ENCODE results near the gene CEP131.

The CEP131 gene

DNA sequence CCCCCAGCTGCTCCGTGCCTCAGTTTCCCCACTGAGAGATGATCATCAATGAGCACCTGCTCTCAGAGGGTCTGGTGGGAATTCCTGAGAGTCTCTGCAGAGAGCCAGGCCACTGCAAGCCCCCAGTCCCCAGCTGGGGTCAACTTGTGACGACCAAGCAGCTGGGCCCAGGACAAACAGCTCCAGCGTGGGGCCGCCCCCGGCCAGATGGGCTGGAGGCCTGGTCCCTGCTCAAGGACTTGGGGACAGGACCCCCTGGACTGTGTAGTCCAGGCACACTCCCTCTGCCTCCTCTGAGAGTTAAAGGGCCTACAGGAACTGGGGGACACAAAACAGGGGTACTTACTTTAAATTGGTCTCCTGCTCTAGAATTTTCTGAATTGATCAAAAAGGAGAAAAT is 40.2 kb downstream of the CEP131 start:
- DNase-seq, result no peak

- no peak for DNase-seq
These were observed 41.0 kb downstream of the CEP131 start for GRCh38 chr17:81181811-81182185.

- no peak for DNase-seq
These were observed 41.6 kb downstream of the CEP131 start for GRCh38 chr17:81180836-81181810.

DNA sequence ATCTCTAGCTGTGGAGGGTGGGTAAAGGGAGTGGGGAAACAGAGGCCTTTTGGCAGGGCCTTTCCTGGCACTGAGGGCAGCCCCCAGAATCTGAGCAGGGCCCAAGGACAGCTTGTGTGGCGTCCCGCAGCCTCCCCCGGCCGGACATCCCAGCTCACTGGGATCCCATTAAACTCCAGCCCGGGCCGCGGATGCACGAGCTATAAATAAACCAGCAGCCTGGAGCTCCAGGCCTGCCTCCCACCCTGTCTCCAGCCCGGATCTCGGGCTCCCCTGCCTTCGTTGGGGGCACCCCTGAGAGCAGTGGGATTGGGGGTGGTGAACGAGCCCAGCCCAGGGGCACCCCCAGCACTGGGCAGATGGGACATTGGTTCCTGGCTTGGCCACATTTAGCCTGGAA is 42.9 kb downstream of the CEP131 start:
- DNase-seq, result no peak

- DNase-seq, result no peak
These were observed 43.5 kb downstream of the CEP131 start for GRCh38 chr17:81179220-81179619.

DNA sequence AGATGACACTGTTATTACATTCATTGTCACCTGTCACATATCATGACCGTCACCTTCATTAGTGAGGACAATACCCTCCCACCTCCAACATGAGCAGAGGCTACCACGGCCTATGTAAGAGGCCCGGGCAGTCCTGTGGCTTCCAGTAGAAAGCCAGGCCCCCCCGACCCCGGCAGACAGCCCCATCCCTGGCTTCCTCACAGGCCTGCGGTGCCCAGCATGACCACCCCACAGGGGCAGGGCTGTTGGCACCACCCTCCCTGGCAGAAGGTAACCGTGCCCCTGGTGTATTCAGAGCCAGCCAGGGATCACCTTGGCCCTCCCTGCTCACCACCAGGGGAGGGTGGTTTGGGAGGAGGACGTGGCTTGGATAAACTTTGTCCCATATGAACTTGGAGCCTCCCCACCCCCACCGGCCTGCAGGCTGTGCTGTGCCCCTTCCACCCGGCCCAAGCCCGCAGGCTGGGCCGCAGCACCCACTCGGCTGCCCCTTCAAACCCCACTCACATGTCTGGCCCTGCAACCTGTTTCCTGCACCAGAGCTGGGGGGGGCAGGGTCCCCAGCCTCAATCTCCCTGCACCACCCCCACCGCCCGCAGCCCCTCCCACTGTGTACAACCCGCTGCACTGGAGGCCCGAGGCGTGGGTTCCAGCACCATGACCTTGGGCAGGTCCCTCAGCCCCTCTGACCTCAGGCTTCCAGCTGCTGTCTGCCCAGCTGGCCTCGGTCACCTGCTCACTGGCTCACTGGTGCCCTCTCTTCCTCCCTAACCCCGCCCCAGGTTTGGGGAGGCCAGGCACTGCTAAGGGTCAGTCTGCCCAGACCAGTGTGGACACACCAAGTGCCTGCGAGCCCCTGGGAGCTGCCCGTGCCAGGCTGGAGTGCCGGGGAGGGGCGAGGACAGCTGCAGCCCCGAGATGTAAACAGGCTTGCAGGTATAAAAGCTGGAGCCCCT is 44.4 kb downstream of the CEP131 start:
- no peak for DNase-seq

DNA sequence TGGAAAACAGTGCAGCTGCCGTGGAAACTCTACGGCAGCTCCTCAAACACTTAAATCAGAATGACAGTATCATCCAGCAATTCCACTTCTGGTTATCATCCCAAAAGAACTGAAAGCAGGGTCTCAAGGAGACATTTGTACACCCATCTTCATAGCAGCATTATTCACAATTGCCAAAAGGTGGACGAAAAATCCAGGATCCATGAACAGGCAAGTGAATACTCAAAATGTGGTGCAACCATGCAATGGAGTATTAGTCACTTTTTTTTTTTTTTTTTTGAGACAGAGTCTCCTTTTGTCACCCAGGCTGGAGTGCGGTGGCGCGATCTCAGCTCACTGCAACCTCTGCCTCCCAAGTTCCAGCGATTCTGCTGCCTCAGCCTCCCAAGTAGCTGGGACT is 46.1 kb downstream of the CEP131 start:
- no peak for DNase-seq

DNA sequence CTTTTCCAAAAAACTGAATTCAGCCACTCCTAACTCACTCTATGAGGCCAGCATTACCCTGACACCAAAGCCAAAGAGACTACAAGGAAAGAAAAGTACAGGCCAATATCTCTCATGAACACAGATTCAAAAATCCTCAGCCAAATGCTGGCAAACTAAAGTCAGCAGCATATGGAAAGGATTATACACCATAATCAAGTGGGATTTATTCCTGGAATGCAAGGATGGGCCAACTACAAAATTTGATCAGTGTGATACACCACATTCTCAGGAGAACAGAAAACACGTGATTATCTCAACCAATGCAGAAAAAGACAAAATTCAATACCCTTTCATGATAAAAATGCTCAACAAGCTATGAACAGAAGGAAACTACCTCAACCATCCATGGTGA is 49.0 kb downstream of the CEP131 start:
- DNase-seq, result no peak

DNA sequence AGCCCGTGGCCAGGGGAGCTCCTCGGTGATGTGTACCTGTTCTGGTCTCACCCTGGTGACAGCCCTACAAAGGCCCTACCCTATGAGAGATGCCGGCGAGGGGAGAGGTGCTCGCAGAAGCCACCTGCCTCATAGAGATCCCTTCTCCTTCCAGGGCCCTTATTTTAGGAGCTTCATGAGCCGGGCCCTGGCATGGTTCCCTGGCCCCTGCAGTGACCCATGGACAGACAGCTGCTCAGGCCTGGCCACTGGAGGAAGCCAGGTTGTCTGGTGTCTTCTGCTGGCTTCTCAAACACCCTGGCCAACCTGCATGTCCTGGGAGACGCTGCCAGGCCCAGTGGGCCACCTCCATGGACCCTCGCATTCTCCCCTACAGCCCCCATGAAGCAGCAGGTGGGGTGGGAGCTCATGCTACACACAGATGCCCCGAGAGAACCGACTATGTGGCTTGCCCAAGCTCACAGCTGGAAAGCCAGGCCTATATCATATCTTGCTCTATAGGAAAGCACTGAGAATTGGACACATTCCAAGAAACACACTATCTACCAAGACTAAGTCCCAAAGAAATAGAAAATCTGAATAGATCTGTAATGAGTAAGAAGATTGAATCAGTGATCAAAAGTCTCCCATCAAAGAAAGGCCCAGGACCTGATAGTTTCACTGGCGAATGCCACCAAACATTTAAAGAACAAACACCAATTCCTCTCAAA is 49.6 kb downstream of the CEP131 start:
- no peak for DNase-seq

DNA sequence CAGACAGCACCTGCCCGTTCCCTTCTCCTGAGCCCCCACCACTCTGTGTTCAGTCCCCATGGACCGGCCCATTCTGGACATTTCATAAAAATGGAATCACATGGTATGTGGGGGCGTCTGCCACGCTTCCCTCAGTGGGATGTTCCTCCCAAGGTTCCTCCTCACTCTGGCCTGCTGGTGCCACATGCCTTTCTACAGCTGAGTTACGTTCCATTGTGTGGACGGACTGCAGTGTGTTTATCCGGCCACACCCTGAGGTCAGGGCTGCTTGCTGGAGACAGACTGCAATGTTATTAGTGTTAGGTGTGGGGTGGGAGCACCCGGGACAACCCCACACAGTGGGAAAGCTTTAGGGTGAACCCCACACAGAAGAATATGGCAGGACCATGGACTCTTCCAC is 50.8 kb downstream of the CEP131 start:
- no peak for DNase-seq

DNA sequence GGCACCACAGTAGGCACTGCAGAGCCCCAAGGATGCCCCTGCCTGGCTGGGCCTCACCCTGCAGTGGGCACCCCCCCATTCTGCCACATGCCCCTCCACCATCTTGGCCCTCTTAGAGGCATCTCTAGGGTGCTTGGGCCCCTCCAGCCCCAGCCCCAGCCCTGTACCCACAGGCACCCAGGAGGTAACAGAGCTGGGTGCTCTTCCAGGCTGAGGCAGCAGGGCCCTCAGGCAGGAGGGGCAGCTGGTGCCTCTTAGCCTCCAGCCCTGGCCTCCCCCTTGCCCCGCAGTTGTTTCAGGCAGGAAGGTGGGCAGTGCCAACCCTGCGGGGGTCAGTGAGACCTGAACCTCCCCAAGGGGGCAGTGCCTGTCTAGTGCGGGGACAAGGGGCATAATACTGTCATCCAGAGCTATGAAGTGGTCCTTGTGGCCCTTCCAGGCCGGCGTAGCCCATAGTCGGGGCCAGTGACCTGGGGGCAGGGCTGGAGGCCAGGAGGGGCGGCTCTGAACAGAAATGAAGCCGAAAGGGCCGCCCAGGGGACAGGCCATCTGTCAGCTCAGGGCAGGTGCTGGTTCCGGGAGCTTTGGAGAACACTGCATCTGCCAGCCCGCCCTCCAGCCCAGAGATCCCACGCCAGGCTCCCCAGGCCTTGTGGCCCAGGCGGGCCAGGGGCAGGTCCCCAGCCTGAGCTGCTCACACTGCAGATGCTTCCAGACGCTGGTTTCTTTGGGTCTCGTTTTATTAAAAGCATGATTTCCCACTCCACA is 51.9 kb downstream of the CEP131 start:
- no peak for DNase-seq

- no peak for DNase-seq
These were observed 52.9 kb downstream of the CEP131 start for GRCh38 chr17:81169870-81170309.

DNA sequence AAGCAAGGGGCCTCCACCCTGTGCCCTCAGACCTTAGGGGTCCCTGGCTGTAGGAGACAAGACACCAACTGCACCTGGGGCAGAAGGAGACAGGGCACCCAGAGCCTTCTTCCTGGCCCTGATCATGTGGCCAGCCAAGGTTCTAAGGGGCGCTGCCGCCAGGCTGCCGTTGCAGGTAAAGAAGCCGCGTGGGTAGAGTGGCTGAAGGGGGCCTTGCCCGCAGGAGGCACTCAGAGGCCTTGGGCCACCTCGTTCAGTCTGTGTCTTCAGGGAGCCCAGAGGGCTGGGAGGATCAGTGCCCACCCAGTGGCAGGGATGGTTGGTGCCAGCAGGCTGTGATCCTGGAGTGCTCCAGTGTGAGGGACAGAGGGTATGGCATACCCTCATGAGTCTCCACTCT is 55.1 kb downstream of the CEP131 start:
- DNase-seq, result no peak

GRCh38 chr17:81167194-81167524 is 55.6 kb downstream of the CEP131 start:
- no peak for DNase-seq

DNA sequence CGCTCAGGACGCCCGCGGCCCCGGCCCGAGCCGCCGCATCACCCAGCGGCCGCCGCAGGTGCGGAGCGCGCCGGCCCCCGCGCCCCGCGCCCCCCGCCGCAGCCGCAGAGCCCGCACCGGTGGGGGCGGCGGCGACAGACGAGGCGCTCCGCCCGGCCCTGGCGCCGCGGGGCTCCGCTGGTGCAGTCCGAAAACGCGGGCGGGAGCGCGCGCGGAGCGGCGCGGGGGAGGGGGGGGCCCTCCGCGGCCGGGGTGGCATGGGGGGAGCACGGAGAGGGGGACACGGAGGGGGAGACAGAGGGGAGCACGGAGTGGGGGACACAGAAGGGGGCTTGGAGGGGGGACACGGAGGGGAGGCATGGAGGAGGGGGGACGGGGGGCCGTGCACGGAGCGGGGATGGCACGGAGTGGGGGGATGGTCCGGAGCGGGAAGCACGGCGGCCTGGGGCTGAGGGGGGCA is 56.7 kb downstream of the CEP131 start, which contains the start of gene AATK:
TSS of gene AATK (minus strand) at position 189 of the 460 bp plus-strand sequence. CDS start 229 bp downstream, outside the sequence.
- DNase-seq, result no peak

- DNase-seq, result no peak
These were observed 57.3 kb downstream of the CEP131 start, which contains the start of gene PVALEF for GRCh38 chr17:81165246-81166032. Gene PVALEF, plus strand, starts transcription at chr17:81165507. Its CDS starts 15,720 bp downstream, at chr17:81181227.

DNA sequence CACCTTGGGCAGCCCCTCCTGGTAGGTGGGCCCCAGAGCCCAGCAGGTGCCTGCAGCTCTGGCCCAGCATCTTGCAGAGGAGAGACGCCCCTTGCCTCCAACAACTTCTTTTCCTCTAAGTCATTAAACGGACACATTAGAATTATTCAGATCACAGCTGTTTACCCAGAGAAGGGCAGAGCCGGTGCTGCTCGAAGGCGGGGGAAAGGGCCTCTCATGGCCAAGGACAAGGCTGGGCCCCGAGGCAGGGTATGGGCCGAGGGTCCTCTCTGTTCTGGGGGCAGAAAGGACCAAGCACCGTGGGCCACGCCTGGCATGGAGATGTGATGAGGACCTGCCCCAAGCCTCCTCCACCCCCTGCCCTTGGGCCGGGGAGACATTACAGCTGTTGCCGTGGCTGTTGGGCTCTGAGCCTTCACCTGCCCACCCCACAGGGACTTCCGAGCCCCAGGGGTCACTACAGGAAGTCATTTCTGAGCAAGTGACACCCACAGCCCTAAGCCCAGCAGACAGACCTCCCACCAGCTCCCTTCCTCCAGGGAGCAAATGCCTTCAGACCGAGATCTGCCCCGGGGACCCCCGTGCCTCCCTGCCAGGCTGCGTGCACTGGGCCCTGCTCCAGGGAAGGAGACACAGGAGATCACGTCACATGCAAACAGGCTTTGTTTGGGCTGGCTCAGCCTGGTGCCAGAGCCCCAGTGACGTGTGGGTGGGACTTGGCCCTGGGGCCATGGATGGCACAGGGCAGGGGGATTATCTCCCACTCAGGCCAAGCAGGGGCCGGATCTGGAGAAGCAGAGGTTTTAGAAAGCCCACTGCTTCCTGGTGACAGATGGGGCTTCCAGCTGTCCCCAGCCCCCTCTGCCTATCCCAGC is 58.2 kb downstream of the CEP131 start:
- no peak for DNase-seq

DNA sequence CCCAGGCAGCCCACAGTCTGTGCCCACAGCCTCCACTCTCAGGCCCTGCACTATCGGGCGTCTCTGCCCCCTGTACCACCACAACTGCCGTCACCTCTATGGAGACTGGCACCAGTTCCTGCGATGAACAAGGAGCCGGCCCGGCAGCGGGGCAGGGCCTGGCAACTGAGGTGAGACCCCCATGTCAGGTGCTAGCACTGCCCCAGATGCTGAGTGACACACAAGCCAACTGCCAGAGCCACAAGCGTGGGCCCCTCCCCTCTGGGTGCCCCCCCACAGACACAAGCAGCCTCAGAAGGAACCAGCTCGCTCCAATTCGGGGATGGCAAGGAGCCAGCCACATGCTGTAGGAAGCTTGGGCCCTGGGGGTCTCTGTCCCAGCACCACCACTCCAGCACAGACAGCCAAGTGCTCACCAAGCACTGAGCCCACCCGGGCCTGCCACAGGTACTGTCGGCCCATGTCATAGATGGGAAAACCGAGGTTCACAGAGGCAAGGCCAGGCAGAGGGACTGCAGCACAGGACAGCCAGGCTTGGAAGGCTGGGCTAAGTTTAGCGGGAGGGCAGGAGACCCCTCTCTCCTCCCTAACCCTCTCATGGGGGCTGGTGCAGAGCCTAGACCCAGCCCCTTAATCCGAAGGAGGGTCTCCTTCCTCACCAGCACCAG is 58.9 kb downstream of the CEP131 start:
- DNase-seq, result no peak

- no peak for DNase-seq
These were observed 59.6 kb downstream of the CEP131 start for GRCh38 chr17:81163051-81163695.
